Measurements from ENCODE around the gene CFAP57. TPM values are rescaled to one million over a fixed set of nuclear protein-coding genes. Genes with fewer than 3 reads are reported as not detected.

Gene CFAP57
- total and polyA plus RNA-seq, 2 of the 8 experiments (the other 6 are each of a cell fraction or from before 2014, with no cell fraction given): 0.20 to 0.80 TPM

- DNase-seq (ENCODE audit: low read depth in 1 of 2, low spot score in 2 of 2) (no peak), FAIRE-seq (no peak)
- Histone ChIP-seq H3K4me1 (replicated peaks in 1 of 4; ENCODE audit: control insufficient read depth in 3 of 4, insufficient read depth in 4 of 4, low read length in 3 of 4) (peaks cover 1 to 10% (median 9%) of the 10 kb centered on the region in 4 experiments; a peak in 6 of 7 replicates), H3K9ac (replicated peaks in 1 of 4; ENCODE audit: extremely low read depth in 1 of 4, low read depth in 3 of 4, low read length in 3 of 4) (peak overlapping the region in 1 of 4 experiments; percentile 47; a peak in 1 of 7 replicates), H3K4me2 (ENCODE audit: insufficient read depth in 1 of 2, low read depth in 2 of 2, low read length in 2 of 2) (peak overlapping the region; percentile 10 to 26; a peak in 3 of 4 replicates), H3K56ac (replicated peaks; ENCODE audit: insufficient read length, low read depth, low read length) (no peak overlapping the region), H4K91ac (replicated peaks; ENCODE audit: insufficient read length, low read length) (no peak overlapping the region), H2BK120ac (replicated peaks; ENCODE audit: low read depth, low read length) (no peak overlapping the region), H3K23ac (ENCODE audit: insufficient read length) (no peak overlapping the region), H2BK20ac (ENCODE audit: low read length) (no peak overlapping the region), H3K9me3 (ENCODE audit: insufficient read depth in 2 of 2, low read depth in 1 of 2, low read length in 1 of 2) (no peaks in the 10 kb centered on the region), H3K27me3 (replicated peaks in 1 of 4; ENCODE audit: control insufficient read depth in 3 of 4, extremely low read depth in 1 of 4, insufficient read depth in 3 of 4, low read length in 3 of 4) (peaks cover 0 to 2% (median 0%) of the 10 kb centered on the region in 4 experiments; a peak in 2 of 7 replicates), H2BK5ac (ENCODE audit: low read depth, low read length) (no peak overlapping the region; the same call in 1 of the 2 replicates), H3K14ac (ENCODE audit: insufficient read length) (no peak overlapping the region), H3K23me2 (ENCODE audit: low read depth, low read length) (no peaks in the 10 kb centered on the region), H4K5ac (ENCODE audit: insufficient read length, low read depth, low read length) (no peak overlapping the region), H3K27ac (ENCODE audit: low read depth, low read length) (no peak overlapping the region), H3K4me3 (ENCODE audit: extremely low read depth in 1 of 4, insufficient read depth in 2 of 4, low read depth in 3 of 4, low read length in 4 of 4) (no peak overlapping the region), H3K18ac (ENCODE audit: extremely low read depth, low read length) (no peak overlapping the region), H2AFZ (ENCODE audit: low read length) (peak overlapping the region; percentile 30; the same call in 1 of the 2 replicates), H3K79me1 (ENCODE audit: low read depth, low read length) (no peaks in the 10 kb centered on the region), H3K36me3 (ENCODE audit: control insufficient read depth in 2 of 4, insufficient read depth in 4 of 4, low read length in 3 of 4) (no peaks in the 10 kb centered on the region), H2AK5ac (ENCODE audit: low read depth, low read length) (no peak overlapping the region), H4K8ac (ENCODE audit: extremely low read depth, insufficient read depth, low read length) (no peak overlapping the region), H2BK12ac (ENCODE audit: low read depth, low read length) (no peak overlapping the region), H3K4ac (replicated peaks; ENCODE audit: insufficient read length, low read depth, low read length) (no peak overlapping the region), H4K20me1 (replicated peaks in 1 of 2; ENCODE audit: control insufficient read depth in 1 of 2, insufficient read depth in 2 of 2, low read length in 2 of 2) (no peaks in the 10 kb centered on the region), H3K79me2 (ENCODE audit: control insufficient read depth in 1 of 2, insufficient read depth in 2 of 2, low read length in 2 of 2) (no peaks in the 10 kb centered on the region), H2BK15ac (ENCODE audit: low read length) (no peak overlapping the region)
- TF ChIP-seq SP4 (IDR thresholded peaks at IDR 0.05; ENCODE audit: low read length) (no peak), TCF12 (IDR thresholded peaks at IDR 0.05; ENCODE audit: low read depth, low read length) (no peak), KDM4A (IDR thresholded peaks at IDR 0.05; ENCODE audit: low read depth, low read length, severe bottlenecking) (no peak), TBP (IDR thresholded peaks at IDR 0.05; ENCODE audit: low read depth, low read length) (no peak), SP2 (IDR thresholded peaks at IDR 0.05; ENCODE audit: low read length) (no peak), TAF1 (IDR thresholded peaks at IDR 0.05; ENCODE audit: low read depth, low read length) (no peak), CHD1 (IDR thresholded peaks at IDR 0.05; ENCODE audit: low read depth, low read length) (no peak), ATF3 (IDR thresholded peaks at IDR 0.05; ENCODE audit: insufficient read depth, low read depth, low read length) (no peak), SAP30 (IDR thresholded peaks at IDR 0.05; ENCODE audit: insufficient read depth, insufficient replicate concordance, low read length) (no peak)
- WGBS, 2 experiments (ENCODE audit: extremely low coverage in 1 of 2, insufficient coverage in 1 of 2, insufficient read length in 1 of 2, insufficient replicate concordance in 2 of 2, low coverage in 1 of 2, low lambda C conversion rate in 2 of 2, missing lambda C conversion rate in 1 of 2): 41% methylated on average over 4 of the region's 4 CpGs; no CpG with 5 or more reads in 1 of the 2 experiments
- ChIA-PET POLR2A (ENCODE audit: partially characterized antibody) (no interaction called here), CTCF (ENCODE audit: partially characterized antibody) (interaction anchor here (0.6 to 1.8 kb wide), 2 partner anchors 20 to 407 kb away, joined by 4 to 10 read pairs; no protein-coding TSS in a partner anchor)
These were observed 5.6 kb downstream of the CFAP57 start for GRCh38 chr1:43177691-43178090.

All from H1 (cell line).